ENCODE results near the gene PSMB7. TPM values are rescaled to one million over a fixed set of nuclear protein-coding genes. Genes with fewer than 3 reads are reported as not detected.

The PSMB7 gene
- total and polyA plus RNA-seq, 2 of the 8 experiments (the other 6 are each of a cell fraction or from before 2014, with no cell fraction given) = 222 to 357 TPM

- Histone ChIP-seq H2AK5ac (ENCODE audit: low read depth, low read length) (no peak overlapping the region), H4K5ac (ENCODE audit: insufficient read length, low read depth, low read length) (no peak overlapping the region), H2BK15ac (ENCODE audit: low read length) (no peak overlapping the region), H3K9me3 (ENCODE audit: insufficient read depth in 2 of 2, low read depth in 1 of 2, low read length in 1 of 2) (no peaks in the 10 kb centered on the region), H2BK120ac (replicated peaks; ENCODE audit: low read depth, low read length) (no peak overlapping the region), H3K23me2 (ENCODE audit: low read depth, low read length) (no peaks in the 10 kb centered on the region), H2BK12ac (ENCODE audit: low read depth, low read length) (no peak overlapping the region), H3K4me3 (ENCODE audit: extremely low read depth in 1 of 4, insufficient read depth in 2 of 4, low read depth in 3 of 4, low read length in 4 of 4) (no peak overlapping the region), H4K20me1 (replicated peaks in 1 of 2; ENCODE audit: control insufficient read depth in 1 of 2, insufficient read depth in 2 of 2, low read length in 2 of 2) (peaks cover 0 to 4% of the 10 kb centered on the region in 2 experiments), H3K18ac (ENCODE audit: extremely low read depth, low read length) (no peak overlapping the region), H3K79me1 (ENCODE audit: low read depth, low read length) (peaks cover 2% of the 10 kb centered on the region), H3K14ac (ENCODE audit: insufficient read length) (no peak overlapping the region), H3K4me1 (replicated peaks in 1 of 4; ENCODE audit: control insufficient read depth in 3 of 4, insufficient read depth in 4 of 4, low read length in 3 of 4) (peaks cover 0 to 7% (median 6%) of the 10 kb centered on the region in 4 experiments; a peak in 5 of 7 replicates), H2BK20ac (ENCODE audit: low read length) (no peak overlapping the region), H4K91ac (replicated peaks; ENCODE audit: insufficient read length, low read length) (no peak overlapping the region), H3K27ac (ENCODE audit: low read depth, low read length) (no peak overlapping the region), H2AFZ (ENCODE audit: low read length) (no peak overlapping the region), H3K36me3 (ENCODE audit: control insufficient read depth in 2 of 4, insufficient read depth in 4 of 4, low read length in 3 of 4) (no peaks in the 10 kb centered on the region), H3K79me2 (ENCODE audit: control insufficient read depth in 1 of 2, insufficient read depth in 2 of 2, low read length in 2 of 2) (no peaks in the 10 kb centered on the region), H3K23ac (ENCODE audit: insufficient read length) (no peak overlapping the region), H2BK5ac (ENCODE audit: low read depth, low read length) (no peak overlapping the region), H3K56ac (replicated peaks; ENCODE audit: insufficient read length, low read depth, low read length) (no peak overlapping the region), H3K27me3 (replicated peaks in 1 of 4; ENCODE audit: control insufficient read depth in 3 of 4, extremely low read depth in 1 of 4, insufficient read depth in 3 of 4, low read length in 3 of 4) (no peaks in the 10 kb centered on the region), H4K8ac (ENCODE audit: extremely low read depth, insufficient read depth, low read length) (no peak overlapping the region), H3K9ac (replicated peaks in 1 of 4; ENCODE audit: extremely low read depth in 1 of 4, low read depth in 3 of 4, low read length in 3 of 4) (no peak overlapping the region), H3K4me2 (ENCODE audit: insufficient read depth in 1 of 2, low read depth in 2 of 2, low read length in 2 of 2) (no peak overlapping the region), H3K4ac (replicated peaks; ENCODE audit: insufficient read length, low read depth, low read length) (no peak overlapping the region)
- 91% methylated on average over 8 of the region's 8 CpGs; no CpG with 5 or more reads in 1 of the 2 experiments for WGBS, 2 experiments (ENCODE audit: extremely low coverage in 1 of 2, insufficient coverage in 1 of 2, insufficient read length in 1 of 2, insufficient replicate concordance in 2 of 2, low coverage in 1 of 2, low lambda C conversion rate in 2 of 2, missing lambda C conversion rate in 1 of 2)
- no peak for DNase-seq (ENCODE audit: low read depth in 1 of 2, low spot score in 2 of 2)
- POLR2A ChIA-PET (ENCODE audit: partially characterized antibody) = no interaction called here
- TF ChIP-seq EGR1 (IDR thresholded peaks at IDR 0.05; ENCODE audit: borderline replicate concordance, low read depth, low read length) (no peak), MAFK (IDR thresholded peaks at IDR 0.05; ENCODE audit: low read depth, low read length) (no peak), CBX8 (IDR thresholded peaks at IDR 0.05; ENCODE audit: borderline replicate concordance, low read depth, low read length) (no peak), NRF1 (IDR thresholded peaks at IDR 0.05; ENCODE audit: low read depth, low read length) (no peak), RXRA (IDR thresholded peaks at IDR 0.05; ENCODE audit: insufficient read depth, low read depth, low read length) (no peak), GABPA (IDR thresholded peaks at IDR 0.05; ENCODE audit: borderline replicate concordance, insufficient read depth, low read length) (no peak), POLR2AphosphoS5 (IDR thresholded peaks at IDR 0.05; ENCODE audit: low read depth, low read length) (no peak), RFX5 (IDR thresholded peaks at IDR 0.05; ENCODE audit: borderline replicate concordance, low read depth, low read length) (no peak), JUND (IDR thresholded peaks at IDR 0.05; ENCODE audit: low read length) (no peak), CBX5 (IDR thresholded peaks at IDR 0.05; ENCODE audit: low read depth, low read length) (no peak)
- CTCF ChIA-PET (ENCODE audit: partially characterized antibody) = interaction anchor here (1.1 to 3.9 kb wide), 8 partner anchors 12 to 182 kb away, joined by 3 to 24 read pairs (median 6); no protein-coding TSS in a partner anchor
- FAIRE-seq = no peak
Measured at GRCh38 chr9:124304285-124304684, 111.0 kb downstream of the PSMB7 start.

Measured in H1 (cell line).